Muscle of back (tissue), 11 donors: Measurements from ENCODE around the gene TMEM235. TPM values are rescaled to one million over a fixed set of nuclear protein-coding genes. Genes with fewer than 3 reads are reported as not detected.
A peak's percentile ranks its signal among the peaks of the same experiment; 100 is the strongest.

Experiments used
- DNase-seq, 3 donors: peaks; one replicate each; pipeline versions ENCODE4 v3.0.0 to v3.0.0-alpha.2; 2013
- polyA plus RNA-seq, 10 donors: library from polyadenylated mRNA; unstranded; fragments of 120-200 nt; gene quantifications; one replicate each; pipeline ENCODE4 v1.2.1, GENCODE V29; 2013; ENCODE audit not compliant: insufficient read length in 10 of 10

TMEM235 gene
- polyA plus RNA-seq, 10 donors: 0.11 to 0.14 TPM; not detected in 8

- no peak for DNase-seq
Measured at GRCh38 chr17:78214706-78215061, 16.7 kb upstream of the TMEM235 start.

DNA sequence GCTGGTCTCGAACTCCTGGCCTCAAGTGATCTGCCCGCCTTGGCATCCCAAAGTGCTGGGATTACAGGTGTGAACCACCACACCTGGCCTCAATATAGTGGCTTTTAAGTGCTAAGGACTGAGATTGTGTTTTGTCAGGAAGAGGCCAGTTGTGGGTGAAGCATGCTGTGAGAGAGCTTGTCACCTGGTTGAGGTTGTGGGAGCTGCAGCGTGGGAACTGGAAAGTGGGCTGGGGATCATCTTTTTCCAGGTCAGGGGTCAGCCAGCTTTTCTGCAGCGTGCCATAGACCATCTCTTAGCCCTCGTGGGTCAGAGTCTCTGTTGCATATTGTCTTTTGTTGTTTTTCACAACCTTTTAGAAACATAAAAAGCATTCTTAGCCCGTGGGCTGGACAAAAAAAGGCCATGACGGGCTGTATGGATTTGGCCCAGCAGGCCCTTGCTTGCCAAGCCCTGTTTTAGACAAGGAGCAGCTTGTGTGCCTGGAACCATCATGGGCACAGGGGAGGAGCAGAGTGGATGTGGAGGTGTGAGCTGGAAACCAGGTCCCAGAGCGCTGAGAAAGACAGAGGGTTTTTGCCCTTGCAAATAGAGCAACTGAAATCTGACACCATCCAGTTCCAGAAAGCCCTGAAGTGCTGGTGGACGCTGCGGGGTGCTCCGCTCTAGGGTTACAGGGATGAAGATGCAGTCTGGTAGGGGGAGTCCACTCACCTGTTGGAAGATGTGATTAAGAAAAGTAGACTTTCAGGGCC, 11.9 kb upstream of the TMEM235 start:
- DNase-seq: no peak

DNA sequence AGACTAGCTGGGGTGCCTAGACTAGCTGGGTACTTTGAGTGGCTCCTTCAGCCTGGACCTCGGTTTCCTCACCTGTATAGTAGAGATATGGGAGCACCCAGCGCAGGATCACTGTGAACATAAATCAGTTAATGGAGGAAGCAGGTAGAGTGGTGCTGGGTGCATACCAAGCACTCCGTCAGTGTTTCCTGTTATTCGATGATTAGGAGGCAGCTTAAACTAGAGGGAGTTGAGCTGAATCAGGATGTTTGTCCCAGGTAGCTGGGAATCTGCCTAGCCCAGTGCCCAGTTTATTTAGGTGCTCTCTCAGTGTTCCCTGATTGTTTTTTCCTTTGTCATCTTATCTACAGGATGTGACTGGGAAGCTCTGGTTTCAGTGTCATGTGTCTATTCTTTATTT, 8.4 kb upstream of the TMEM235 start:
- no peak for DNase-seq

GRCh38 chr17:78223765-78224164, 7.7 kb upstream of the TMEM235 start:
- DNase-seq: no peak

GRCh38 chr17:78224231-78225087, 7.0 kb upstream of the TMEM235 start:
- peak in 1 of 3 donors; percentile 25 for DNase-seq

DNA sequence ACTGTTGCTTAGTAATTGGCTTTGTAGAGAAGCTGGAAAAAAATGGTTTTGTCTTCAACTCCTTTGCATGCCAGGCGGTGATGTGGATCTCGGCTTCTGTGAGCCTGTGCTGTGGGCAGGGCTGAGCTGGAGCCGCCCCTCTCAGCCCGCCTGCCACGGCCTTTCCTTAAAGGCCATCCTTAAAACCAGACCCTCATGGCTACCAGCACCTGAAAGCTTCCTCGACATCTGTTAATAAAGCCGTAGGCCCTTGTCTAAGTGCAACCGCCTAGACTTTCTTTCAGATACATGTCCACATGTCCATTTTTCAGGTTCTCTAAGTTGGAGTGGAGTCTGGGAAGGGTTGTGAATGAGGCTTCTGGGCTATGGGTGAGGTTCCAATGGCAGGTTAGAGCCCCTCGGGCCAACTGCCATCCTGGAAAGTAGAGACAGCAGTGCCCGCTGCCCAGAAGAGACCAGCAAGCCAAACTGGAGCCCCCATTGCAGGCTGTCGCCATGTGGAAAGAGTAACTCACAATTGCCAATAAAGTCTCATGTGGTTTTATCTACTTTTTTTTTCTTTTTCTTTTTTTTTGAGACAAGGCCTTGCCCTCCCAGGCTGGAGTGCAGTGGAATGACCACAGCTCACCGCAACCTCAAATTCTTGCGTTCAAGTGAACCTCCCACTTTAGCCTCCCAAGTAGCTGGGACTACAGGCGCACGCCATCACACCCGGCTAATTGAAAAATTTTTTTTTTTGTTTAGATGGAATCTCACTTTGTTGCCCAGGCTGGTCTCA, 6.2 kb upstream of the TMEM235 start:
- DNase-seq: no peak

DNA sequence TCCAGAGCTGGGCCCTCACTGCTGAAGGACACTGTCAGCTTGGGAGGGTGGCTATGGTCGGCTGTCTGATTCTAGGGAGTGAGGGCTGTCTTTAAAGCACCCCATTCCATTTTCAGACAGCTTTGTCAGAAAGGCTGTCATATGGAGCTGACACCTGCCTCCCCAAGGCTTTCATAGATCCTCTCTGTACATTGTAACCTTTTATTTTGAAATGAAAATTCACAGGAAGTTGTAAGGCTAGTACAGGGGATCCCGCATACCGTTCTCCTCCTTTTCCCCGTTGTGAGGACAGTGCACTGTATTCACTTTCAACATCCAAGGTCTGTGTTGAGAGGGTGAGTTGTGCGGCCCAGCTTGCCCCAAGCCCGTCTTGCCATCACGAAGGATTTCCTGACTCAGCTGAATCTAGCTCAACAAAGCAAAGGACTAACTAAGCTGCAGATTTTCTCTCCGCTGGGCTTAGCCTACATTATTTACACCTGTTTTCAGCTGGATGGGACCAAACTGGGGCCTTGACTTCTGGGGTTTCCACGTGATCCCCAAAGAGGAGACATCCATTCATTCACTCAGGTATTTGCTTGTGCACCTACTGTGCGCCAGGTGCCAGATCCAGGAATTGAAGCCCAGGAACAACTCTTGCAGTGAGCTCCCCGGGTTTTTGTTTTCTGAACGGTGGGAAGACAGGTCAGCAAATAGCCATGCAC, 5.2 kb upstream of the TMEM235 start:
- no peak for DNase-seq

DNA sequence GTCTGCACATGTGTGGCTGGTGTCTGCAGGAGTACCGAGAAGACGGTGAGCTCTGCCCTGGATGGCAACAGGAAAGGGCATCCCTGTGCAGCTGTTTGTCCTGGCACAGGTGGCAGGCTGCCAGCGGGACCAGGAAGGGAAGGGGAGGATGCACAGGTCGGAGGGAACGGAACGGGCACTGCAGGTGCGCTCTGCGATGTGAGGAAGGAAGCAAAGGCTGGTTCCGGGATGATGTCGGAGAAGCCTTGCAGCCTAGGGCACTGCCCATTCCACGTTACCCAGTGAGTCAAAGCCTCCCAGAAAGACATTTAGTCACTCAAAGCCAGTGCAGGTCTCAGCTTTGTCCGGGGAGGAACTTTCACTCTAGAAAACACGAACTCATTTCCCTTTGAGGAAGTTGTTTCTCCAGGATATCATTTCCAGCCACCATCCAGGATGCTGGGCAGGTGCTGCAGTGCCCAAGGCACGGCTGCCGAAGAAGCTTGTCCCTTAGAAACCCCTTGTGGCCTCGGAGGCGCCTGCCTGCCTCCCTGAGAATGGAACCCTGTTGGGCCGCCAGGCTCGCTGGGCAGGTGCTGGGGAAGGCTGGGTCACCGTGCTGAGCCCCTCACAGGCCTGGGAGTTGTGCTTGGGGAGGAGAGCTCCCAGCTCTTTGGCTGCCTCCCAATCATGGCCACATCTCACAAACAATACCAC, 4.5 kb upstream of the TMEM235 start:
- DNase-seq: no peak

GRCh38 chr17:78227455-78227916, 3.9 kb upstream of the TMEM235 start:
- peak in 1 of 3 donors; percentile 47 for DNase-seq

DNA sequence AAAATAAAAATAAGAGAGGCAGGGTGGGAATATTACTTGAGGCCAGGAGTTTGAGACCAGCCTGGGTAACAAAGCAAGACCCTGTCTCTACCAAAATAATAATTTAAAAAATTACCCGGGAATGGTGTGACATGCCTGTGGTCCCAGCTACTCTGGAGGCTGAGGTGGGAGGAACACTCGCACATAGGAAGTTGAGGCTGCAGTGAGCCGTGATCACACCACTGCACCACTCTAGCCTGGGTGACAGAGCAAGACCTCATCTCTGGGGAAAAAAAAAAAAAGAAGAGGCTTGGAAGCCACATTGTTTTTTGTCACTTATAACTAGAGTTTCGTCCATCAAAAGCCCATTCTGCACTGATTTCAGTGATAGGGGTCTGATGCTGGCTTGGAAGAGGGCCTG, 3.3 kb upstream of the TMEM235 start:
- no peak for DNase-seq

GRCh38 chr17:78230252-78230962, 1.0 kb upstream of the TMEM235 start:
- DNase-seq: no peak

DNA sequence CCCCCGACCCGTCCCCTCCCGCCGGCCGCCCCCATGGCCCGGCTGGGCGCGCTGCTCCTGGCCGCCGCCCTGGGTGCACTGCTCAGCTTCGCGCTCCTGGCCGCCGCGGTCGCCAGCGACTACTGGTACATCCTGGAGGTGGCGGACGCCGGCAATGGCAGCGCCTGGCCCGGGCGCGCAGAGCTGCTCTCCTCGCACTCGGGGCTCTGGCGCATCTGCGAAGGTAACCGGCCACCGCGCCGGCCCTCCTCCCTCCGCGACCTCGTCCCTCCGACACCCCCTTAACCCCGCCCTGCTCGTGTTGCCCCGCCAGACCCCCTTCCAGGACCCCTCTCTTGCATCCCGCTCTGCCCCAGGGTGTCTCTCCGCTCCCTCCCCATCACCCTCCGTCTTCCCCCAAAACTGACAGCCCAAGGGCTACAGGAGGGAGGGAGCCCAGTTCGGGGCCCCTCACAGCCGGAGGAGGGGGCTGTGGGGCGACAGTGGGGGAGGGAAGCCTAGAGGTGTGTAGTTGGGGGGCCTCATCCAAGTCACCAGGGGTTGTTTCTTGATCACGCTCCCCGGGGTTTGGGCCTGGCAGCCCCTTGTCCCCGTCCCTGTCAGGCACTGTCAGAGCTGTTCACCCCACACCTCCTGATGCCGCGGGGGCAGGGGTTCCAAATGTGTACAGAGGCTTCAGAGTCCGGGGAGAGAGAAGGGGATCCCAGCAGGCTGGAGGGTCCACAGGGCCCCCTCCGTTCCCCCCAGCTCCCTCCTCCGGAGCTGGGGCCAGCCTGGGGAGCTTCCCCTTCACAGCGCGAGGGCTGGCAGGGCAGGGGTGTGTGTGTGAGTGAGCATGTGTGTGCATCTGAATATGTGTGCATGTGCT, 794 bp downstream of the TMEM235 start:
- no peak for DNase-seq

DNA sequence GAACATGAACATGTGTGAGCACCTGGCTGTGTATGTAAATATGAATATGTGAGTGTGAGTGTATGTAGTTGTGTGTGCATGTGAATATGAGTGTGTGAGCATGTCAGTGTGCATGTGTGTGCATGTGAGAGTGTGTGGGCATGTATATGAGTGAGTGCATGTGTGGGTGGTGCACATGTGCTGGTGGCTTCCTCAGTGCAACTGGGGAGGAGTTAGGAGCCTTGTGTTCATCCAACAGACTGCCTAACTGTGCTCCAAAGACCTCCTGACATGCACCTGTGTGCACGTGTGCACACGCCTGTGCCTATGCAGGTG, 1.4 kb downstream of the TMEM235 start:
- no peak for DNase-seq

DNA sequence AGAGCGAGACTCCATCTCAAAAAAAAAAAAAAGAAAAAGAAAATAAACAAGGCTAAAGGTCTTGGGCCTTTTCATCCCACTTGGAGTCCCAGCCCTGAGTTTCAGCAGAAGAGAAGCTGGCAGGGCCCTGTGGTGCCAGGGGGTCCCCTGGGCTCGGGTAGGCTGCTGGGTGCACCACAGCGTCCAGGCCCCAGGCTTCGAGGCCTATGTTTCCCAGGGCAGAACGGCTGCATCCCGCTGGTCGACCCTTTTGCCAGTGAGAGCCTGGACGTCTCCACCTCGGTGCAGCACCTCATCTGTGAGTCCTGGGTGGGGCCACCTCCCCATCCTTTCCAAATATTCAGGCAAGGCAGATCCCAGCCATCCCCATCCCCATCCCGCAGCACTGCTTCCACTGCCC, 2.2 kb downstream of the TMEM235 start:
- DNase-seq: no peak

DNA sequence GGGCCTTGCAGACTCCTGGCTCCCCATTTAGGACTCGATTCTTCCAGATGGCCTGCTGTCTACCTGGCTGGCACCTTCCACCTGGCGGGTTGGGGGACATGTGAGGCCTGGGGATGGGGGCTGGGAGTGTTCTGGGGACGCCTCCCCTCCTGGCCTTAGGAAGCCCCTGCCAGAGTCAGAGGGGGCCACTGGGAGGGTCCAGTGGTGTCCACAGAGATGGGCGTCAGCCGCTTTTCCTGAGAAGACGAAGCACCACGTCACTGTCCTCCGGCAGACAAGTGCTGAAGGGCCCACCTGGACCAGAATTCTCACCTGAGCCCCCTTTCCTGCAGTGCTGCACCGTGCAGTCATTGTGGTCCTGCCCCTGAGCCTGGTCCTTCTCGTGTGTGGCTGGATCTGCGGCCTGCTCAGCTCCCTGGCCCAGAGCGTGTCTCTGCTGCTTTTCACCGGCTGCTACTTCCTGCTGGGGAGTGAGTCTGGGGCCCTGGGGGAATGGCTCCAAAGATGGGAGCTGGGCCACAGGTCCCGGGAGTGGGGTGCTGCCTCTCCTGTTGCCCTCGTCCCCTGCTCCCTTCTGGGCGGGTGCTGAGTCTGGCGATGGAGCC, 2.9 kb downstream of the TMEM235 start:
- DNase-seq: no peak

DNA sequence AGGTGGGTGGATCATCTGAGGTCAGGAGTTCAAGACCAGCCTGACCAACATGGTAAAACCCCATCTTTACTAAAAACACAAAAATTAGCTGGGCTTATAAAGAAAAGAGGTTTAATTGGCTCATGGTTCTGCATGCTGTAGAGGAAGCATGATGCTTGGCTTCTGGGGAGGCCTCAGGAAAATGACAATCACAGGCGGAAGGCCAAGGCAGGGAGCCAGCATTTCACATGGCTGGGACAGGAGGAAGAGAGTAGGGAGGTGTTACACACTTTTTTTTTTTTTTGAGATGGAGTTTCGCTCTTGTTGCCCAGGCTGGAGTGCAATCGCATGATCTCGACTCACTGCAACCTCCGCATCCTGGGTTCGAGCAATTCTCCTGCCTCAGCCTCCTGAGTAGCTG, 3.6 kb downstream of the TMEM235 start:
- DNase-seq: peak in 1 of 3 donors; percentile 85

- no peak for DNase-seq
Measured at GRCh38 chr17:78235885-78236284, 4.5 kb downstream of the TMEM235 start.

DNA sequence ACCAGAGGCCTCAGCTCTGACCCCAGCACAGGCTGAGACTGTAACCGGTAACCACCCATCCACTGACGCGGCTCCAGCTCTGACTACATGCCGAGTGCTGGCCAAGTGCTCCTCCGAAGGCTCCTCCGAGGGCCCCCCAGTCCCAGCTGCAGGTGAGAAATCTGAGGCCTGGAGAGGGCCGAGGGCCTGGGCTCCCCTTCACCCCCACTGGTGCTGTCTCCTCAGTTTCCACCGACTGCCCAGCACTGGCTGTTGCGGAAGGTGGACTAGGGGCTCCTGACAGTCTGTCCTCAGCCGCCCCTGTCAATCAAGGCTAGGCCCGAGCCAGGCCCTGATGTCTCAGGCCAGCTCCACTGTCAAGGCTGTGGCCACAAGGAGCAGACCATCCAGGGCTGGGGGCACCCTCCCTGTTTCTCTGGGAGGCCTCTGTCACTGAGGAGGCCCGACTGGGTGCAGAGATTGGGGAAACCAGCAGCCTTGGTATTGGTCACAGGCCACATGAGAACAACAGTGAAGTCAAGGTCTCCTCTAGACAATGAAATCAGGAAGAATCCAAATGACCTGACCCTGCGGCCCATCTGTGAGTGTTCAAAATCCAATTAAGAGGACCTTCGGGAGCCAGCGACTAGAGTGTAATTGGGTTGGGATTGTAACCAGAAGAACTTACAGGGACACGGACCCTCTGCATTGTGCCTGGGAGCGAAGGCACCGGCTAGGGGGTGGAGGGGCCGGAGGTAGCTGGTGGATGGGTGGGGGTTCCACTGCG, 5.1 kb downstream of the TMEM235 start:
- no peak for DNase-seq
